ENCODE measurements around the gene HS6ST2.

DNA sequence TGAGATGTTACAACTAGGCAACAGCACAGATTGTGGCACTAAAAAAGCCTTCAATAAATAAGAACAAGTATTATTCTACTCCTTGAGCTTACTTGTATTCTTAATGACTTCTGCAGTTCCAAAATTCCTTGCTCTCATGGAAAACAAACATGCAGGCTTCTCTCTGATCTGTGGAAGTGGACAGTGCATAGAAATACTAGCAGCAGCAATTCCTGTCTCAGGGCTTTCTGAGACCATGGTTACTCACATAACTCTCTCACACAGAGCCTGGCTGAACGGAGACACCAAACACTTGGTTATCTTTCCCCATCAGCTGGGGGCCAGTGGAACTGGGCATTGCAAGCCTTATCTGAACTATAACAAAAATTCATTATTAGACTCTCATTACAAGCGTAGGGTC, 32.4 kb upstream of the HS6ST2 start:
- TF ChIP-seq, protein P1, sequence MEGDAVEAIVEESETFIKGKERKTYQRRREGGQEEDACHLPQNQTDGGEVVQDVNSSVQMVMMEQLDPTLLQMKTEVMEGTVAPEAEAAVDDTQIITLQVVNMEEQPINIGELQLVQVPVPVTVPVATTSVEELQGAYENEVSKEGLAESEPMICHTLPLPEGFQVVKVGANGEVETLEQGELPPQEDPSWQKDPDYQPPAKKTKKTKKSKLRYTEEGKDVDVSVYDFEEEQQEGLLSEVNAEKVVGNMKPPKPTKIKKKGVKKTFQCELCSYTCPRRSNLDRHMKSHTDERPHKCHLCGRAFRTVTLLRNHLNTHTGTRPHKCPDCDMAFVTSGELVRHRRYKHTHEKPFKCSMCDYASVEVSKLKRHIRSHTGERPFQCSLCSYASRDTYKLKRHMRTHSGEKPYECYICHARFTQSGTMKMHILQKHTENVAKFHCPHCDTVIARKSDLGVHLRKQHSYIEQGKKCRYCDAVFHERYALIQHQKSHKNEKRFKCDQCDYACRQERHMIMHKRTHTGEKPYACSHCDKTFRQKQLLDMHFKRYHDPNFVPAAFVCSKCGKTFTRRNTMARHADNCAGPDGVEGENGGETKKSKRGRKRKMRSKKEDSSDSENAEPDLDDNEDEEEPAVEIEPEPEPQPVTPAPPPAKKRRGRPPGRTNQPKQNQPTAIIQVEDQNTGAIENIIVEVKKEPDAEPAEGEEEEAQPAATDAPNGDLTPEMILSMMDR (IDR thresholded peaks at IDR 0.05; ENCODE audit: low read depth, low read length, poor library complexity, severe bottlenecking), result no peak
- TF ChIP-seq EZH2phosphoT487 (IDR thresholded peaks at IDR 0.05; ENCODE audit: borderline replicate concordance, low read length), result no peak

All from DOHH2 (cell line).